Adipose tissue (tissue), 3 donors: ENCODE results near the gene KLRK1. TPM values are rescaled to one million over a fixed set of nuclear protein-coding genes. Genes with fewer than 3 reads are reported as not detected.
"Not testable (repeated sequence)": the region's sequence is repeated elsewhere in the genome, so short reads cannot be mapped to it uniquely, and the experiment has no call there.

Experiments
- H3K27ac ChIP-seq: one replicate; pipeline ENCODE4 v1.5.1; 2013; ENCODE audit warnings: low read depth, low read length
- WGBS, 3 donors: extraction: QIAGEN DNeasy Blood & Tissue Kit; methylation state at CpG; one replicate each; pipeline ENCODE4 v1.1.7; 2013; 5-methylcytosine and 5-hydroxymethylcytosine counted together
- polyA plus RNA-seq, 3 donors: library from polyadenylated mRNA; stranded (reverse); fragments of 200-250 nt; gene quantifications; one replicate each; pipeline ENCODE4 v1.2.3, GENCODE V29; 2013
- donor health status: healthy with polysubstance abuse.
- donor health status: Bipolar disorder and iron deficiency.
- donor health status: healthy.

KLRK1 gene
- 1 to 10 TPM in 2 of 3 donors, under 1 TPM in 1; 0.84 to 2.0 (median 1.6) TPM for polyA plus RNA-seq

- H3K27ac ChIP-seq, result no peak within 1 kb of the TSS
- WGBS, 3 donors, result 64 to 86% (median 75%) methylated on average over 1 of the region's 1 CpG
These were observed at the start of gene KLRK1 for GRCh38 chr12:10389904-10390303. TSS of gene KLRK1 (minus strand) at chr12:10390041. CDS start at chr12:10388810, 1,231 bp downstream.

DNA sequence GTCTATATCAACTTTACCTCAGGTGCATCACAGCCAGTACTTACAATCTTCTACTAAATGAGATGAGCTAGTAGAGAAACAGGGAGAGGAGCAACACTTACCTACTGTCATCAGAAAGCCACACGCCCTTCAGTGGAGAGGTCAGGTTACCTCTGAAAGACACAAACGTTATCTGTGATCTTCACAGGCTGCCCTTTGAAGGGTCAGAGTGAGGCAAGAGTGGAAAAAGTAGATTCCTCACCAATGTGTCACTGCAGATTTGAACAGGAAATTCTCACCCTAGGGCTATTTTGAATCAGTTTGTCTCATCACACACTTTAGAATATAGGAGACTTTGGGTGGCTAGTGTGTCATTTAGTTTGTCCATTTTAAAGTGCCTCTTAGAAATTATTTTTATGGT is 47.8 kb upstream of the KLRK1 start:
- H3K27ac ChIP-seq, result not testable (repeated sequence)
- WGBS, 3 donors, result 33 to 40% (median 40%) methylated on average over 1 of the region's 2 CpGs

- not testable (repeated sequence) for H3K27ac ChIP-seq
- 23 to 44% (median 37%) methylated on average over 3 of the region's 3 CpGs for WGBS, 3 donors
These were observed 46.0 kb upstream of the KLRK1 start, which contains the start of gene KLRC2 for GRCh38 chr12:10435816-10436215. TSS of gene KLRC2 (minus strand) at chr12:10436010. CDS start at chr12:10435986, 24 bp downstream.

GRCh38 chr12:10430623-10431022 is 40.8 kb upstream of the KLRK1 start:
- 77 to 89% (median 83%) methylated on average over 4 of the region's 4 CpGs for WGBS, 3 donors
- not testable (repeated sequence) for H3K27ac ChIP-seq

- H3K27ac ChIP-seq, result not testable (repeated sequence)
- 84 to 94% (median 85%) methylated on average over 4 to 8 of the region's 8 CpGs for WGBS, 3 donors
These were observed 36.1 kb upstream of the KLRK1 start for GRCh38 chr12:10425938-10426337.

- 80 to 92% (median 92%) methylated on average over 1 of the region's 1 CpG for WGBS, 3 donors
These were observed 34.5 kb upstream of the KLRK1 start for GRCh38 chr12:10424260-10424899.

GRCh38 chr12:10422159-10422558 is 32.3 kb upstream of the KLRK1 start:
- not testable (repeated sequence) for H3K27ac ChIP-seq

More at GRCh38 chr12:10424260-10424899, 34.5 kb upstream of the KLRK1 start:
- not testable (repeated sequence) for H3K27ac ChIP-seq

GRCh38 chr12:10420334-10420733 is 30.5 kb upstream of the KLRK1 start, which contains the start of gene KLRC3:
TSS of gene KLRC3 (minus strand) at chr12:10420595. CDS start at chr12:10420550, 45 bp downstream.
- not testable (repeated sequence) for H3K27ac ChIP-seq
- 16 to 54% (median 19%) methylated on average over 1 of the region's 1 CpG for WGBS, 3 donors

More at GRCh38 chr12:10422159-10422558, 32.3 kb upstream of the KLRK1 start:
- 20 to 59% (median 55%) methylated on average over 1 to 2 of the region's 3 CpGs for WGBS, 3 donors

- WGBS, 3 donors, result 0 to 54% (median 29%) methylated on average over 1 of the region's 1 CpG
- no peak within 1 kb of the TSS for H3K27ac ChIP-seq
These were observed 19.6 kb upstream of the KLRK1 start, which contains the start of gene KLRC4 for GRCh38 chr12:10409392-10409791. TSS of gene KLRC4 (minus strand) at chr12:10409757. CDS start at chr12:10409575, 182 bp downstream.

DNA sequence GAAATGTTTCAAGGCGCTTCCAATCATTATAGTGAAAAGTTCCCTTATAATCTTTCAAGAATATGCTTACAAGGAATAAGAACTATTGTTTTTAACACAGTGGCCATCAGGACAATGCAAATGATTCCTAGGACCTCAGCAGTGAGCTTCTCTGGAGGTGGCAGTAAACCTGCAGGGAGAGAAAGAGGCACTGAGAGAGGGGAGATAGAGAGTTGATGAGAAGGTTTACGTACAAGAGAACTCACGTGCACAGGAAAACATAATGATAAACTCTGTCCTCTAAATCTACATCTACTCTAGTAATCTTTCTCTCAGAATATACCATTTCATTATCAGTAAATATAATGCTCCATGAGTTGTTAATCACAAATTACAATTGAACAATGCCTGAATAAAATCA is 19.0 kb upstream of the KLRK1 start:
- WGBS, 3 donors, result 55 to 66% (median 65%) methylated on average over 3 of the region's 3 CpGs

DNA sequence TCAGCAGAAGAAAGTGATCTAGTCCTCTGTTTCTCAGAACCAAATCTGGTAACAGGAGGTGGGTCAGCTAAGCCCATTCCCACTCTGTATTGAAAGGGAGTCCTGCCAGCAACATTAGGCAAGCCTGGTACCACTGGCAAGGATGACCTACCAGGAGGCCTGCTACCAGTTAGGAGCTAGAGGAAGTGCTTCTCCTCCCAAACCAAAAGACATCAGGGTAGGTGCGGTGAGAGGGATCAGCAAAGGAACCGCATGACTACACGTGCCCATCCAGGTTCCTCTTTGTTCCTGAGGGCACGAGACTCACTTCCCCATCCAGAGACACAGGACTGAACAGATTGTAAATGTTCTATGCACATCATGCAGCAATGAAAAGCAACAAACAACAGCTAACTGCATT is 16.9 kb upstream of the KLRK1 start:
- no peak overlapping the region for H3K27ac ChIP-seq
- 43 to 56% (median 53%) methylated on average over 4 of the region's 4 CpGs for WGBS, 3 donors

More for the DNA sequence above, 19.0 kb upstream of the KLRK1 start:
- no peak overlapping the region for H3K27ac ChIP-seq

DNA sequence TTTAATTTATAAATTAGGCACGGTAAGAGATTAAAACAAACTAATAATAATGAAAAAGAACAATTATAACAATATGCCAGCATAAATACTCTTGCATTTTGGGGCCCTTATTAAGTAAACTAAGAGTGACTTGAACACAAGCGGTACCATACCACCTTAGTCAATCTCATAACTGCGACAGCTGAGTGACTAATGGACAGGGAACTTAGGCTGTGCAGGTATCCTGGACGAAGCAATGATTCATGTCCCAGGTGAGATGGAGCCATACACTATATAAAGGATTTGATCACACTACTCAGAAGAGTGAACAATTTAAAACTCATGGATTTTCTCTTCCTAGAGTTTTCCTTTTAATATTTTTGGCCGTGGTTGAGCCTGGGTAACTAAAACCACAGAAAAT is 15.5 kb upstream of the KLRK1 start:
- WGBS, 3 donors, result 92 to 97% (median 95%) methylated on average over 5 of the region's 5 CpGs
- H3K27ac ChIP-seq, result no peak overlapping the region

DNA sequence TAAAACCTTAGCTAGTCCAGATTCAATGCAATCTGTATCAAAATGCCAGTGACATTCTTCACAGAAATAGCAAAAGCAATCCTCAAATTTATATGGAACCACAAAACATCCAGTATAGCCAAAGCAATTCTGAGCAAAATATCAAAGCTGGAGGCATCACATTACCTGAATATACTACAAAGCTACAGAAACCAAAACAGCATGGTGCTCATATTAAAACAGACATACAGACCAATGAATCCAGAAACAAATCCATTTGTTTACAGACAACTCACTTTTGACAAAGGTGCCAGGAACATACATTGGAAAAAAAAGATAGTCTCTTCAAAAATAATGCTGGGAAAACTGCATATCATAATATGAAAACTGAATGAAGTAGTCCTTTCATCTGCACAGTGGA is 15.0 kb upstream of the KLRK1 start:
- no peak overlapping the region for H3K27ac ChIP-seq

GRCh38 chr12:10400829-10401228 is 11.0 kb upstream of the KLRK1 start:
- no peak overlapping the region for H3K27ac ChIP-seq

DNA sequence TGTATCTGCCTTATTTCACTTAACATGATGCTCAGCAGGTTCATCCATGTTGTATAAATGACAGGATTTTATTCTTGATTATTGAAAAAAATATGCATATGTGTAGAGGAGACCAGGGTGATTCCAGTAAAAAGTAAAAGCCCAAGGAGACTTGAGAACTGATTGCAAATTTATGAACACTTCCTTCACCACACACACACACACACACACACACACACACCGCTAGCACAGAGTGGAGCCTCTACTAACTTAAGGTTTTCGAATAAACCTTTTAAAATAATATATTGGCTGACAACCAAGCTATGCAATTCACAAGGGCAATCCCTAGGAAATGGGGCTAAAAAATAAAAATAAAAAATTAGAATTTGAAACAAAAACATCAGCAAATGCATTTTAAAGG is 8.3 kb upstream of the KLRK1 start:
- 69 to 81% (median 80%) methylated on average over 2 of the region's 2 CpGs for WGBS, 3 donors
- H3K27ac ChIP-seq, result no peak overlapping the region

GRCh38 chr12:10397296-10397695 is 7.5 kb upstream of the KLRK1 start:
- H3K27ac ChIP-seq, result no peak overlapping the region
- WGBS, 3 donors, result 48 to 77% (median 50%) methylated on average over 2 of the region's 2 CpGs

DNA sequence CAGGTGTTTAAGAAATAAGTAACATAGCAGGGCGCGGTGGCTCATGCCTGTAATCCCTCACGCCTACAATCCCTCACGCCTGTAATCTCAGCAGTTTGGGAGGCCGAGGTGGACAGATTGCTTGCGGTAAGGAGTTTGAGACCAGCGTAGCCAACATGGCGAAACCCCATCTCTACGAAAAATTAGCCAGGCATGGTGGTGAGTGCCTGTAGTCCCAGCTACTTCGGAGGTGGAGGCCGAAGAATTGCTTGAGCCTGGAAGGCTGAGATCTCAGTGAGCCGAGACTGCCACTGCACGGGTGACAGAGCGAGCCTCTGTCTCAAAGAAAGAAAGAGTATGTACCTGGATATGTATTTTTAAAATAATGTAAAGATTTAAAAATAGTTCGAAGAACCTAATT is 6.3 kb upstream of the KLRK1 start:
- 81 to 94% (median 93%) methylated on average over 15 of the region's 15 CpGs for WGBS, 3 donors
- not testable (repeated sequence) for H3K27ac ChIP-seq

DNA sequence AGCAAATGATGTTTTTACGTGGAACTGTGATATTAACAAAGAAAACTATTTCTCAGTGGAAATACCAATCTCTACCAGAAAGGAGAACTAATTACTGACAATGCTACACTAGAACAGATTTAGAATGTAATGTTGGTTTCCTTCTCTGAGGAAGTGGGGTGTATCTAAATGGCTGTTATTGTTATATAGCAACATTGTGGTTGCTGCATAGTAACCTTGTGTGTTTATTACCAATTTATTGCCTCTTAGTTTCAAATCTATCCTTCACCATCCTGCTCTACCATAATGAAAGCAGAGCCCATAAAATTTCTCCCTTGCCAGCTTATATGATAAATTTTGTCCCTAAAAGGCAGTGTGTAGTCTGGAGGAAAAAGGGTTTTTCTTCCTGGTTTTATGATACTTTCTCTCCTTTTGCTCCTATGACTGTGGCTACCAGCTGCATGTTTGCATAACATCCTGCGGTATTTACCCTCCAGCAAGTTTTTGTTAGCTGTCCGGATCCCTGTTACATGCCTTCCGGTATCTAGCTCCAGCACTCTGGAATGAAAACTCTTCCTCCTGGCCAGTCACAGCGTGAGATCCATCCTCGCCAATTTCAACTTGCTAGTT is 5.7 kb upstream of the KLRK1 start:
- H3K27ac ChIP-seq, result no peak overlapping the region
- 24 to 54% (median 25%) methylated on average over 6 of the region's 6 CpGs for WGBS, 3 donors

DNA sequence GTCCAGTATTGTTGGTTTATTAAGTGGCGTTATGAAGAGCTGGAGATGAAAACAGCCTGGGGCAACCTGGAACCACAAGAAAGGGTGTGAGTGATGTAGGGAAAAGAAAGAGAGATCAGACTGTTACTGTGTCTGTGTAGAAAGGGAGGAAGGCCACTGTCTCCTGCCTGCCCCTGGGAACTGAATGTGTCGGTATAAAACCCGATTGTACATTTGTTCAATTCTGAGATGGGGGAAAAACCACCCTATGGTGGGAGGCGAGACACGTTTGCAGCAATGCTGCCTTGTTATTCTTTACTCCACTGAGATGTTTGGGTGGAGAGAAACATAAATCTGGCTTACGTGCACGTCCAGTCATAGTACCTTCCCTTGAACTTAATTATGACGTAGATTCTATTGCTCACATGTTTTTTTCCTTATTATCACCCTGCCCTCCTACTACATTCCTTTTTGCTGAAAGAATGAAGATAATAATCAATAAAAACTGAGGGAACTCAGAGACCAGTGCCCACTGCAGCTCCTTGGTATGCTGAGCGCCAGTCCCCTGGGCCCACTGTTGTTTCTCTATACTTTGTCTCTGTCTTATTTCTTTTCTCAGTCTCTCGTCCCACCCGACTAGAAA is 4.8 kb upstream of the KLRK1 start:
- WGBS, 3 donors, result 82 to 86% (median 85%) methylated on average over 11 of the region's 11 CpGs

More for the DNA sequence above, 4.8 kb upstream of the KLRK1 start:
- H3K27ac ChIP-seq, result not testable (repeated sequence)
